HG02623 (cell line): ENCODE data around the gene ZSCAN31.
"Not testable (repeated sequence)": the region's sequence is repeated elsewhere in the genome, so short reads cannot be mapped to it uniquely, and the experiment has no call there.

Experiments used
- ATAC-seq: cut with Tn5 transposase; IDR thresholded peaks from one replicate; pipeline ENCODE4 v1.9.1; 2021; ENCODE audit warnings: moderate library complexity; ENCODE audit not compliant: unreplicated experiment

Gene ZSCAN31

GRCh38 chr6:28323813-28324424, 12.0 kb downstream of the ZSCAN31 start:
- ATAC-seq, result no peak

DNA sequence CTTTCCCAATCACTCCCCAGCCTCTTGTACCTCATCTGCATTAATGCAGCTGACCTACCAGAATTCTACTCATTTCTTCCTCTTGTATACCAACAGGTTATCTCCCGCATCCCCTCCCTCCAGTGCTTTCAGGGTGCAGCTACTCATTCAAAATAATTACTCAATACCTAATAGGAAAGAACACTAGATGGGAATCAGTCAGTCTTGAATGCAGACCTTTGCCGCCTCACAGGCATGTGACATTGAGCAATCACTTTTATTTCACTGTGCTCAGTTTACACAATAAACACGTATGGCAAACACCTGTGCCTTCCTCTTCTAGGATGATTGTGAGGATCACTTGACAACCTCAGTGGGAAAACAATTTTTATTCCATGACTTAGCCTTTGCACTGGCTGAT, 13.3 kb downstream of the ZSCAN31 start:
- ATAC-seq, result no peak

DNA sequence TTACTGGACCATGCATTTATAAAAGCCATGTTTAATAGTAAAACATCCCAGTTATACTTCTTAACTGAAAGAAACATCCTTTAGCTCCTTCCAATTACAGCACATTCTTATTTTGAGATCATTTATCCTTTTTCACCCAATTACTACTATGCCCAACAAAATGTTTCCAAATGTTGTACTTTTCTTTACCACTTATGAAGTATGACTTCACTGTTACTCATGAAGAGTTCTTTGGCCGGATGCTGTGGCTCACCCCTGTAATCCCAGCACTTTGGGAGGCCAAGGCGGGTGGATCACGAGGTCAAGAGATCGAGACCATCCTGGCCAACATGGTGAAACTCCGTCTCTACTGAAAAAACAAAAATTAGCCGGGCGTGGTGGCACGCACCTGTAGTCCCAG, 18.1 kb downstream of the ZSCAN31 start:
- not testable (repeated sequence) for ATAC-seq

GRCh38 chr6:28315628-28316027, 20.3 kb downstream of the ZSCAN31 start:
- no peak for ATAC-seq

DNA sequence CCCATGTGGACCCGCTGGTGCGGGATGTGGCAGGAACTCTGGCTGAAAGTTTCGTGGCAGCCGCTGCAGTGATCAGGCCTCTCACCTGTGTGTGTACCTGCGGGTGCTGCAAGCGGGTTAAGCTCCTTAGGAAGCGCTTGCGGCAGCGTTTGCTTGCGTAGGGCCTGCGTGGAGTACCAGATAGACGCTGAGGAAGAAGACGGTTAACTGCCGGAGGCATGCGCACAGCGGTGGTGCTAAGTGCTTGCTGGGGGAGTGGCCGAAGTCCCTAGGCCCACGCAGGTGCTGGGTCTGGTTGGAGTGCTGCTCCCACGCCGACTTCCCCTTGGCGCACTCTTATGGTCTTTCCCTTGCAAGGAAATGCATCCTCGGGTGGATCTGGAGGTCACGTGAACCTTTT, 23.0 kb downstream of the ZSCAN31 start:
- ATAC-seq, result no peak

DNA sequence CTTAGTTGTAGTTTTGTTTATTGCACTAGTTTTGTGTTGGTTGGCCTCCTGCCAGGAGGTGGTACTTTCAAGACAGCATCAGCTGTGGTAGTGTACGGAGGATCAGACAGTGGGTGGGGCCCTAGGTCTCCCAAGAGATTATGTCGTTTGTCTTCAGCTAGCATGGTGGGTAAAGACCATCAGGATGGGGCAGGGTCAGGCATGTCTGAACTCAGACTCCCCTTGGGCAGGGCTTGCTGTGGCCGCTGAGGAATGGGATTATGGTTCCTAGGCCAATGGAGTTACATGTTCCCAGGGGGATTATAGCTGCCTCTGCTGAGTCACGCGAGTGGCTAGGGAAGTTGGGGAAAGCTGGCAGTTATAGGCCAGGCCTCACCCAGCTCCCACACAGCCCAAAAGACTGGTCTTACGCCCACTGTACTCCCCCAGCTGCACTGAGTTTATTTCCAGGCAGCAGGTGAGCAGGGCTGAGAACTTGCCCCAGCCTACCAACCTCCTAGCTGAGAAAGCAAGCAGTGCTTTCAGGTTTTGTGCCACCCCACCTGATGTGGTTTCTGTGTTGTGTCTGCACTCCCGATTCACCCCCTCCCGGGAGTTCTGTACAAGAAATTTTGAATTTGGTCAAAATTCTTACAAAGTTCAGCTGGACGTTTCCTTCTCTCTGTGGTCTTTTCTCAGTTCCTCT, 24.7 kb downstream of the ZSCAN31 start:
- ATAC-seq, result no peak

- not testable (repeated sequence) for ATAC-seq
Measured at GRCh38 chr6:28306363-28306762, 29.6 kb downstream of the ZSCAN31 start.

DNA sequence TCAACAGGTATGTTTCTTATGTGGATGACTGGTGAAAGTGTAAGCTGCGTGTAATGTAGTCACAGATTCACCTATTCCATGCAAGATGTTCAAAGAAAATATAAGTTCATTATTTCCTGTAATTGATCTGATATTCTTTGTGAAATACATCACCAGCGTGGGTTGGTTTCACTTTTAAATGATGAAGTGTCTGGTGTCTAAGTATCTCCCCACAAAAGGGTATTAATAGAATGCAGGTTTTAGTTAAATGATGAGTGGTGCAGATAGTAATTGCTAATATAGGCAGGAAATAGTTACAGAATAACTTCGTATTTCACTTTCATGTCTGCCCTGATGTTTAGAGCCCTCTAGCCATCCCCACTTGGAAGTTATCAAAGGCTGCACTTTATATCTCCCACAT, 32.4 kb downstream of the ZSCAN31 start:
- peak; percentile 71 for ATAC-seq

DNA sequence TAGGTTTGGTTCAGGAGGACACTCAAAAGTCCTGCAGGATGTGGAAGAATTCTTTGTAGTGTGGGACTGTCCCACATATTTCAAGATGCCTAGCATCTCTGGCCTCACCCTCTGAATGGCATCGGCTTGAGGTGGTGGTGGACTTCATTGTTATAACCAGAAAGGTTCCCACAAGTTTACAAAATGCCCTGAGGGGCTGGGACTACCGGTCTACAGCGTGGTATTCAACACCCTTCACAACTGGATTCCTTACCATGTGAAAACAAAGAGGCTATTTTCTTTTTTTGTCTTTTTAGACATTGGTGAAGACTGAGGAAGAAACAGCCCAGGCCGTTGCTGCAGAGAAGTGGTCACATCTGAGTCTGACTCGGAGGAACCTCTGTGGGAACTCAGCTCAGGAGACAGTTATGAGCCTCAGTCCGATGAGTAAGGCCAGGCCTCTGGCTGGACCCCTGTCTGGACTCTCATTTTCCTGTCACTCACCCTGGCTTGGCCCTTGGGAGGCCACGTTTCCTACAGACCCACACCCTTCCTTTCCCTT, 39.4 kb downstream of the ZSCAN31 start:
- ATAC-seq, result no peak

DNA sequence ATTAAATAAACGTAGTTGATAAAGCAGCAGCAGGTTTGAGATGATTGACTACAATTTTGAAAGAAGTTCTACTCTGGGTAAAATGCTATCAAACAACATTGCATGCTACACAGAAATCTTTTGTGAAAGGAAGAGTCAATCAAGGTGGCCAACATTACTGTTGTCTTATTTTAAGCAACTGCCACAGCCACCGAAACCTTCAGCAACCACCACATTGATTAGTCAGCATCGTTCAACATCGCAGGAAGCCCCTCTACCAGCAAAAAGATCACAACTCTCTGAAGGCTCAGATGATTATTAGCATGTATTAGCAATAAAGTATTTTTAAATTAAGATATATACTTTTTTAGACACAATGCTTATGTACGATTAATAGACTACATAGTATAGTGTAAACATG, 40.6 kb downstream of the ZSCAN31 start:
- no peak for ATAC-seq

DNA sequence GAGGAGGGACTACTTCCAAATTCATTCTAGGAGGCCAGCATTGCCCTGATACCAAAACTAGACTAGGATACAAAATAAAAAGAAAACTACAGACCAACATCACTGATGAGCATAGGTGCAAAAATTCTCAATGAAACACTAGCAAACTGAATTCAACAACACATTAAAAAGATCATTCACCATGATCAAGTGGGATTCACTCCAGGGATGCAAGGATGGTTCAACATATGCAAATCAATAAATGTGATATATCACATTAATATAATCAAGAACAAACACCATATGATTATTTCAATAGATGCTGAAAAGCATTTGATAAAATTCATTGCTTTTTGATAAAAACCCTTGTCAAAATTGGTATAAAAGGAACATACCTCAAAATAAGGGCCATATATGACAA, 44.4 kb downstream of the ZSCAN31 start:
- ATAC-seq, result no peak

GRCh38 chr6:28282926-28283325, 53.0 kb downstream of the ZSCAN31 start:
- ATAC-seq, result no peak

DNA sequence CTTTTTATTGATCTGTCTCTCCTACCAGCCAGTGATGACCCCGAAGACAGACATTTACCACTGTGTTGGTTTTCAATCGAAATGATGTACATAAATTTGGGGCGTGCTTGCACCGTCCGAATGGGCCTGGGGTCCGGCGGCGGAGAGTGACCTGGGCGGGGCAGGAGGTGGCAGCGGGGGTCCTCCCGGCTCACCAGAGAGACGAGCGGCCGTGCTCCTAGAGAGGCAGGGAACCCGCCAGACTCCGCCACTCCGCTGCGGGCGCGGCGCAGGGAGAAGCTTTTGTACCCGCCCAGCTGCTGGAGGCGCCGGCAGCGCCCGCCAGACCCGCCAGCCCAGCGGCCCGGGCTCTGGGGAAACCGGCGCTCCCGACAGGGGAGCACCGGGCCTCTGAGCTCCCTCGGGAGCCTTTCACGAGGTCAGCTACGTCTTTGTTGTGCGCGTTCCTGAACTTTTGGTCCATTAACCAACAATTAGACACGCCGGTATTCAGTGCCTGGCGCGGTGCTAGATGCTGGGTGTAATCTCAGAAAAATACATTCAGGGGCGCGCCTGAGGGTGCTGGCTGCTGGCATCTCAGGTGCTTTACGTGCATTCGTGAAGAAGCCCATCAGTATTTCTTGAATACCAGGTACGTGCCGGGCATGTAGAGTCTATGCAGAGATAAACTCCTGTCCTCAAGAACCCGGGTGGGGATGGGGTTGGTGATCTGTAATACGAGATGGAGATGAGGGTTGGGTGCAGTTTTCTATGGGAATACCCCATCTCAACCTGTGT, 54.5 kb downstream of the ZSCAN31 start, which contains the start of gene PGBD1:
Gene PGBD1, plus strand, starts transcription at position 285 of the 777 bp plus-strand sequence. CDS start 2,242 bp downstream, outside the sequence.
- ATAC-seq, result peak; percentile 78

DNA sequence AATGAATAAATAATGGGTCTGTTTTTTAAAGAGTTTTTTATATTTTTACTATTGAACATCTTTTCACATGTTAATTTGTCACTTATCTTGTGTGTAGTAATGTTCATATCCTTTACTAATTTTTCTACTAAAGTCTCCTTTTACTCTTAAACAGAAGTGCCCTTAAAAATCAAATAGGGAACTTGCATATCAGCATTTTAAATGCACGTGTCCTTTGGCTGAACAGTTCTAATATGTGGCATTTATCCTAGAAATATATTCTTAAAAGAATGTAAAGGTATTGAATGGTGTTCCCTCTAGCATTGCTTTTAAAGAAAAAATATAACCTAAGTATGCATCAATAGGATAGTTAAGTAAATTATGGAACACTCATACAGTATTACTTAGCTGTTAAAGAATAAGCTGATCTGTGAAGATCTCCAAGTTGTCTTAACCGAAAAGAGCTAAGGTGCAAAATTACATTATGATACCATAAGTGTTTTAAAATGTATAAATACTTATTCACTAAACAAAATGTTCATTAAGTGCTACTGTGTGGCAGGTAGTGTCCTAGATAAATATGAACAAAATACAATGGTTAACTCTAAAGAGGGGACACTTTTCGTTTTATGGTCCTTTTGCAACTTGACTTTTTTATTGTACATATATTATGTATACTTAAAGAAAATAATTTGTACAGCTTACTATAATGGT, 55.2 kb downstream of the ZSCAN31 start:
- ATAC-seq, result no peak

- ATAC-seq, result no peak
Measured at GRCh38 chr6:28277746-28278145, 58.2 kb downstream of the ZSCAN31 start.

- no peak for ATAC-seq
Measured at GRCh38 chr6:28274888-28275287, 61.1 kb downstream of the ZSCAN31 start.
